Prostate gland (tissue), 2 donors: ENCODE results near the gene TRAPPC14. TPM values are rescaled to one million over a fixed set of nuclear protein-coding genes. Genes with fewer than 3 reads are reported as not detected.

Experiments used
- DNase-seq: peaks from one replicate; pipeline ENCODE4 v3.0.0-alpha.2; 2019; ENCODE audit warnings: low spot score
- H3K27ac ChIP-seq, 2 donors: fragments of 200-600 bp; sonication (generic); 2 replicates each; pipeline ENCODE4 v1.5.1; 2017 to 2019
- H3K27me3 ChIP-seq: fragments of 200-600 bp; sonication (generic); replicated peaks from 2 replicates; pipeline ENCODE4 v1.5.1; 2019; ENCODE audit not compliant: insufficient read depth
- H3K36me3 ChIP-seq, 2 donors: fragments of 200-600 bp; sonication (generic); 1 replicate in 1 of 2; 2 replicates in 1 of 2; pipeline versions ENCODE4 v1.5.1 to v1.8.1; 2017 to 2019
- H3K4me1 ChIP-seq: fragments of 200-600 bp; sonication (generic); replicated peaks from 2 replicates; pipeline ENCODE4 v1.5.1; 2019
- H3K4me3 ChIP-seq, 2 donors: fragments of 200-600 bp; sonication (generic); 2 replicates each; pipeline ENCODE4 v1.5.1; 2017 to 2019
- H3K9me3 ChIP-seq: fragments of 200-600 bp; sonication (generic); 2 replicates; pipeline ENCODE4 v1.5.1; 2017
- CTCF ChIP-seq, 4 experiments: fragments of 200-600 bp in 2 of 4; fragments of 450-650 bp in 2 of 4; sonication (generic) in 2 of 4; IDR thresholded peaks; 1 replicate in 3 of 4; 2 replicates in 1 of 4; pipeline ENCODE4 v1.5.1; 2016 to 2019; ENCODE audit warnings: antibody characterized with exemption in 4 of 4, mild to moderate bottlenecking in 2 of 4, moderate library complexity in 2 of 4
- POLR2A ChIP-seq: fragments of 450-650 bp; IDR thresholded peaks from one replicate; pipeline ENCODE4 v1.6.1; 2016; ENCODE audit warnings: antibody characterized with exemption, mild to moderate bottlenecking
- POLR2AphosphoS5 ChIP-seq: sonication (generic); formaldehyde crosslinking; IDR thresholded peaks from one replicate; pipeline ENCODE4 v1.6.1; 2017; ENCODE audit warnings: antibody characterized with exemption
- WGBS: methylation state at CpG from one replicate; pipeline ENCODE4 v1.1.5; 2018; 5-methylcytosine and 5-hydroxymethylcytosine counted together
- intact Hi-C: fragments of 100-400 bp; cut with DNase I; formaldehyde crosslinking; loops from one replicate; pipeline ENCODE4 v1.14.2; 2022
- total RNA-seq, 2 donors: library from RNA; depleted of rRNA; stranded (reverse); fragments of >200 nt; gene quantifications; one replicate each; pipeline ENCODE4 v1.1.0, GENCODE V29; 2016

TRAPPC14 gene
- total RNA-seq, 2 donors from 2014 or later, result 21.2 to 43.4 TPM

DNA sequence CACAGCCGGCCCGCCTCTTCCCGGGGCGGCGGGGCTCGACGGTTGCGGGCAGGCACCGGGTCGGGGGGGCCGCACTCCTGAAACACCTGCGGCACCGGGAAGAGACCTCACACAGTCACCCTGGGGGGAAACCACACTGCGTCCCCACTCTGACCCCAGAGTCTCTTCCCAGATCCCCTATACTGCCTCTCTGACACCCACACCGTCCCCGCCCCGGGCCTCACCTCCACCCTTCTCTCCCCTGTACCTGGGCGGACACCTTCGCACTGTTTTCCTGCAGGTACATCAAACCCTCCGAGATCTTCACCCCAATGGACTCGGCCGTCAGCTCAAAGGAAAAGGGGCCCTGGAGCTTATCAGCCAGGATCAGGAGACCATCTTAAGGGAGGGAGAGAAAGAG lies 13.3 kb upstream of the TRAPPC14 start:
- no peaks in the 10 kb centered on the region for H3K4me1 ChIP-seq
- TF ChIP-seq POLR2AphosphoS5 (no peak), POLR2A (no peak), CTCF (IDR thresholded peaks at IDR 0.05) (no peak)

DNA sequence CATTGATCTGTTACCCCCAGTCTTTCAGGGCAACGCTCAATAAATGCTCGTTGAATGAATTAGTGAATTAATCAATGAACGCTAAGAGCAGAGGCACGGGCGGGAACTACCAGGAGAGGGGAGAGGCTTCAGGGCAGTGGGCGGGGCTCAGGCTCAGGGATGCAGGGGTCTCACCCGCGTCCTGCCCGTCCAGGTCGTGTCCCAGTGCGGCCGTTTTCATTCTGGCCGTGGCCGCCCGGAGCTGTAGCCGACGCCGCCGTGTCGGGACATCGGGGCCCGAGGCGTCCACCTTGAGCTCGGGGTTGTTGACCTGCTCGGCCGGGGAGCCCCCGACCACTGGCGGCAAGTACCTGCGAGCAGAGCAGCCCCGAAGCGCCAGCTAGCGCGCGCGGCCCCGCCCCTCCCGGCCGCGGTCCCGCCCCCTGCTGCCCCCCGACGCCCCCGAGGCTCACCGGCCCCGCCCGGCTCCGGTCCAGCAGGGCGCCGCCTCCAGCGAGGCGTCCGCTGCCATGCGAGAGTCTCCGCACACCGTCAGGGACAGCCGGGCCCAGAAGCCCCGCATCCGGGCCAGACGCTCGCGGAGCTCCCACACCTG lies 12.7 kb upstream of the TRAPPC14 start:
- Histone ChIP-seq H3K4me3 (peak overlapping the region; percentile 15 to 42), H3K9me3 (no peaks in the 10 kb centered on the region), H3K27me3 (no peaks in the 10 kb centered on the region), H3K36me3 (no peaks in the 10 kb centered on the region), H3K27ac (no peak overlapping the region), H3K4me1 (no peaks in the 10 kb centered on the region)
- intact Hi-C loops, result no loop called here
- DNase-seq, result no peak
- no peak for TF ChIP-seq CTCF (IDR thresholded peaks at IDR 0.05)
- no peak for TF ChIP-seq POLR2A
- no peak for TF ChIP-seq POLR2AphosphoS5
- WGBS, result 9% methylated on average over 40 of the region's 61 CpGs

More for the DNA sequence above, 13.3 kb upstream of the TRAPPC14 start:
- Histone ChIP-seq H3K27me3 (no peaks in the 10 kb centered on the region), H3K27ac (no peak overlapping the region), H3K9me3 (no peaks in the 10 kb centered on the region), H3K4me3 (peak overlapping the region; percentile 15 to 42), H3K36me3 (no peaks in the 10 kb centered on the region)
- intact Hi-C loops, result no loop called here
- no peak for DNase-seq
- WGBS, result 43% methylated on average over 11 of the region's 22 CpGs

- H3K36me3 ChIP-seq, result no peaks in the 10 kb centered on the region
- intact Hi-C loops, result no loop called here
- no peaks in the 10 kb centered on the region for H3K9me3 ChIP-seq
- H3K27ac ChIP-seq, result no peak overlapping the region
- no peaks in the 10 kb centered on the region for H3K4me1 ChIP-seq
- no peak overlapping the region for H3K4me3 ChIP-seq
- no peaks in the 10 kb centered on the region for H3K27me3 ChIP-seq
- DNase-seq, result no peak
- TF ChIP-seq POLR2A (no peak), CTCF (IDR thresholded peaks at IDR 0.05) (no peak), POLR2AphosphoS5 (no peak)
- 88% methylated on average over 11 of the region's 11 CpGs for WGBS
Measured at GRCh38 chr7:100170101-100170897, 11.8 kb upstream of the TRAPPC14 start.

DNA sequence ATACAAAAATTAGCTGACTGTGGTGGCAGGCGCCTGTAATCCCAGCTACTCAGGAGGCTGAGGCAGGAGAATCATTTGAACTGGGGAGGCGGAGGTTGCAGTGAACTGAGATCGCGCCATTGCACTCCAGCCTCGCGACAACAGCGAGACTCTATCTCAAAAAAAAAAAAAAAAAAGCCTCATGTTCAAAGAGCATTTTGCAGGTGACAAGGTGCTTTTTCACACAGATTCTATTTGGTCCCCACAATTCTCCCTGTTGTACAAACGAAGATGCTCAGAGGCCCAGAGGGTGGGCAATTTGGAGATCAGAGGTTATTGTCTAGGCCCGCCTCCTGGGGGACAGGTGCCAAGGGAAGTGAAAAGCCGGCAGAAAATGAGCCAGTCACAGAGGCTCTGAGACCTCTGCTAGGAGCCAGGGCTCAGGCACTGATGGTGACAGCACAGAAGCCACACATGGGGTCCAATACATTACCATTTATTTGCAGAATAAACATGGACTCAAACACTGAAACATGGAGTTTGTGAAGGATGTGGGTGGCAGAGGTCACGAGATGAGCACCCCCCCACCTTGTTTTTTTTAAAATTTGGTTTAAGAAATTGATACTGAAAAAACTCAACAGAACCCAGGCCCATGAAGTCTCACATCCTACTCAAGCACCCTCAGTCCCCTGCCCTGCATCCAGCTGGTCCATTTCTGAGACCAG lies 10.8 kb upstream of the TRAPPC14 start:
- no peaks in the 10 kb centered on the region for H3K36me3 ChIP-seq
- H3K27me3 ChIP-seq, result no peaks in the 10 kb centered on the region
- H3K4me1 ChIP-seq, result no peaks in the 10 kb centered on the region
- 90% methylated on average over 11 of the region's 11 CpGs for WGBS
- no peak for DNase-seq
- intact Hi-C loops, result no loop called here
- H3K9me3 ChIP-seq, result no peaks in the 10 kb centered on the region
- H3K4me3 ChIP-seq, result no peak overlapping the region
- H3K27ac ChIP-seq, result no peak overlapping the region
- TF ChIP-seq POLR2AphosphoS5 (no peak), CTCF (IDR thresholded peaks at IDR 0.05) (no peak), POLR2A (no peak)
